Calu3 (cell line): ENCODE data around the gene GABPB1. TPM values are rescaled to one million over a fixed set of nuclear protein-coding genes. Genes with fewer than 3 reads are reported as not detected.

ENCODE experiments used
- BruUV-seq: library from RNA; stranded (reverse); fragments of 400-500 nt; replicated peaks from 2 replicates; lab custom pipeline; 2021; lab: Mats Ljungman, UMichigan
- CTCF ChIA-PET: fragments of 300-600 bp; sonication (Branson Sonifier 250); formaldehyde crosslinking; loops from one replicate; lab custom pipeline; 2022; ENCODE audit warnings: antibody characterized with exemption; lab: Charles Lee
- DNase-seq: peaks from one replicate; pipeline ENCODE4 v3.0.0; 2022
- H3K27ac Mint-ChIP-seq: one replicate; pipeline ENCODE4 v1.8.0; 2022; ENCODE audit warnings: mixed read lengths; ENCODE audit not compliant: unreplicated experiment
- H3K27me3 Mint-ChIP-seq: one replicate; pipeline ENCODE4 v1.8.0; 2022; ENCODE audit warnings: mixed read lengths; ENCODE audit not compliant: unreplicated experiment
- H3K36me3 Mint-ChIP-seq: one replicate; pipeline ENCODE4 v1.8.0; 2022; ENCODE audit warnings: mild to moderate bottlenecking, moderate library complexity, mixed read lengths; ENCODE audit not compliant: insufficient read depth, unreplicated experiment
- H3K4me1 Mint-ChIP-seq: one replicate; pipeline ENCODE4 v1.8.0; 2022; ENCODE audit warnings: mild to moderate bottlenecking, low read depth, mixed read lengths; ENCODE audit not compliant: unreplicated experiment
- H3K4me3 Mint-ChIP-seq: one replicate; pipeline ENCODE4 v1.8.0; 2022; ENCODE audit warnings: mild to moderate bottlenecking, low read depth, moderate library complexity, mixed read lengths; ENCODE audit not compliant: unreplicated experiment
- H3K9me3 Mint-ChIP-seq: one replicate; pipeline ENCODE4 v1.8.0; 2022; ENCODE audit warnings: low read depth, mixed read lengths; ENCODE audit not compliant: unreplicated experiment
- CTCF ChIP-seq: fragments of 200-600 bp; IDR thresholded peaks from one replicate; pipeline ENCODE4 v1.8.0; 2022; ENCODE audit warnings: antibody characterized with exemption; ENCODE audit not compliant: unreplicated experiment
- intact Hi-C: fragments of 100-400 bp; cut with micrococcal nuclease; formaldehyde crosslinking; loops from one replicate; pipeline ENCODE4 v1.10.0; 2022; ENCODE audit not compliant: unreplicated experiment
- total RNA-seq: library from RNA; stranded (reverse); gene quantifications from 2 replicates; pipeline ENCODE4 v1.2.3, GENCODE V29; 2022

Gene GABPB1
- total RNA-seq, 1 experiment from 2014 or later, result 33.0 TPM

DNA sequence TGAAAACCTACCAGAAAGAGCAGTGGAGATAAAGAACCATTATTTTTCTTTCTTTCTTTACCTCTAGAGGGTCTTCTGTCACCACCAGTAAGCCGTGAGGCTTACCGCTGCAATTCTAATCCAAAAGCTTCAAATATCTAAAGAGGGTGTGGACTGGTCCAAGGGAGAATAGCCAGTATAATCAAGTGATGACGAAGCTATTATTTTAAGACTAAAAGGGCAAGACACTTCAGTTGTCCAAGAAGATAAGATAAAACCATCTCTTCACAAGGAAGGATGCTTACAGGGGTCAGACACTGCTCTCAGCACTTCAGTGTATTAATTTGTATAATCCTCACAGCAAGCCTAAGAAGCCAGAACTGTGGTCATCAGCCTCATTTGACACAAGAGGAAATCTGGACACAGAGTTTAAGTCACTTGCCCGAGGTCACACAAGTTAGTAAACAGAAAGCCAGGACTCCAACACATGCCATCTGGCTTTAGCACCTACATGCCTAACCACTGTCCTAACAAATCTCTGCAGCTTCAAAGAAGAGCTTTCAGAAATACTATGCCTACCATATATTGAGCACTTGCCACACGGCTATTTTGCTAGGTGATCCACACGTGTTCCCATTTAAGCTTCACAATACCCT, 104.1 kb downstream of the GABPB1 start:
- Mint-ChIP-seq H3K36me3 (no peaks in the 10 kb centered on the region), H3K4me3 (no peak overlapping the region), H3K4me1 (peaks cover under 1% of the 10 kb centered on the region), H3K27ac (no peak overlapping the region), H3K27me3 (no peaks in the 10 kb centered on the region), H3K9me3 (no peaks in the 10 kb centered on the region)
- no peak for DNase-seq
- intact Hi-C loops, result no loop called here
- CTCF ChIA-PET, result no interaction called here
- TF ChIP-seq CTCF, result no peak
- BruUV-seq, result no TSS peak

GRCh38 chr15:50249704-50250103, 105.3 kb downstream of the GABPB1 start:
- Mint-ChIP-seq H3K27ac (no peak overlapping the region), H3K36me3 (no peaks in the 10 kb centered on the region), H3K9me3 (no peaks in the 10 kb centered on the region), H3K4me1 (no peaks in the 10 kb centered on the region), H3K4me3 (no peak overlapping the region), H3K27me3 (no peaks in the 10 kb centered on the region)
- no TSS peak for BruUV-seq
- no peak for TF ChIP-seq CTCF
- intact Hi-C loops, result no loop called here
- CTCF ChIA-PET, result no interaction called here
- no peak for DNase-seq

DNA sequence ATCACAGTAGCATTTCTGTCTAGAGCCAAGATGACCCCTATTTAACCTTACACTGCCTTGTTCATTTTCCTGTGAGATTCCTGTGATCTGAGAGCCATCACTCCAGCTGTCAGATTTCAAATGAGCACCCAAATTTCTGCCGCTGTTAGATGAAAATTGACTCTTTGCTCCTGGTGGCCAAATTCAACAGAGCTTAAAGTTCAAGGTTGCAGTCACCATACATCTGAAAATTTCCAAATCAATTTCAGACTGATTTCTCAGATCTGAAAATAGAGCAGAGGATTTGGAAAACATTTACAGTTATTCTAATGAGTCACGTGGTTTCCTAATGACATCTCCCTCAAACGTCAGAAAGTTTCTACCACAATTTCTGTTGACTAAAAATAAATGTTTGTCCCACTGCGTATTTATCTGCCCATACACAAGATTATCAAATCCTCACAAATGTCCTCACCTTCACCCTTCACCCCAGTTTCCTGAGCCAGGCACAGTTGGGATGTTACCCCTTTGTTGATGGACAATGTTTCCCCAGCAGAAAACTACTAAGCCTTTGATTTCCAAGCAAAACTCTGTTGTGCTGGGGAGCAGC, 105.9 kb downstream of the GABPB1 start:
- no TSS peak for BruUV-seq

DNA sequence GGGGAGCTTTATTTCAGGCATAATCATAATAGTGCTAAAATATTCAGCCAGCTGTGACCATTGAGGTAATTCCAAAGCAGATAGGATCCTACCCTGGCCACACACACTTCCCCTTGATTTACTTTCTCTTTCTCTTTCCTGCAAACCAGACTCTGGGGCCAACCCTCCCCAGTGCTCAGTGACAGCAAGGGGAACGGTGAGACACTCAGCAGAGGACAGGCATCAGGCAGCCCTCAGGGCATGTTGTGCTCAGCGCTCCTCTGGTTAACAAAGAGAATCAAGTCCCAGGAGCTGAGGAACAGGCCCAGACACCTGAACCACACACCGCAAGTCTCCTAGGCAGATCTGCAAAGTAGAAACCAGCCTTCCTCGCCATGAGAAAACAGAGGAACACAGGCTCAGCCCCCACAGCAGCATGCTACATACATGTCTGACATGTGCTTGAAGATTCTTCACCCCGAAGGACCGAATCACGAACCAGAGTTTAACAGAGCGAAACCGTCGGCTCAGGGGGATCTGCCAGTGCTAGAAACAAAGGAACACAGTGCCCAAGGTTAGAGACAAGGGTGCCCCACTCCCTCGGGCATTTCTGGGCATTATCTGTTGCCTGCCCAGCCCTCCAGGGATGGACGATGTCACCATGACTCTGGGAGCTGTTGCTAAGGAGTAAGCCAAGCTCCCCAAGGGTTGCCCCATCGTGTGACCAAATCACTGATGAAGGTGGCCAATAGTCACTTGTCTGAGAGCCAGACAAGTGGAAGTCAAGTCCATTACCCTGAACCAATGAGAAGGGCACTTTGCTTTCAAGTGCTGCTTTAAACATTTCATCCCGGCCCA, 107.0 kb downstream of the GABPB1 start:
- Mint-ChIP-seq H3K4me1 (no peaks in the 10 kb centered on the region), H3K4me3 (no peak overlapping the region), H3K9me3 (no peaks in the 10 kb centered on the region), H3K27ac (no peak overlapping the region), H3K36me3 (no peaks in the 10 kb centered on the region), H3K27me3 (no peaks in the 10 kb centered on the region)
- CTCF ChIA-PET, result no interaction called here
- intact Hi-C loops, result no loop called here
- no peak for DNase-seq
- no TSS peak for BruUV-seq
- TF ChIP-seq CTCF, result no peak

More for the DNA sequence above, 105.9 kb downstream of the GABPB1 start:
- no peaks in the 10 kb centered on the region for H3K36me3 Mint-ChIP-seq
- H3K27ac Mint-ChIP-seq, result no peak overlapping the region
- no peaks in the 10 kb centered on the region for H3K9me3 Mint-ChIP-seq
- TF ChIP-seq CTCF, result no peak
- no peak for DNase-seq
- H3K4me3 Mint-ChIP-seq, result no peak overlapping the region
- H3K27me3 Mint-ChIP-seq, result no peaks in the 10 kb centered on the region
- CTCF ChIA-PET, result no interaction called here
- H3K4me1 Mint-ChIP-seq, result no peaks in the 10 kb centered on the region
- intact Hi-C loops, result no loop called here
